Tibial nerve (tissue), 4 donors: Measurements from ENCODE around the gene SUMF1.

Source experiments
- EP300 ChIP-seq, 2 donors: sonication (generic); formaldehyde crosslinking; IDR thresholded peaks; one replicate each; pipeline ENCODE4 v1.6.1; 2017; ENCODE audit warnings: antibody characterized with exemption in 2 of 2, mild to moderate bottlenecking in 1 of 2
- POLR2A ChIP-seq, 2 donors: fragments of 450-650 bp; IDR thresholded peaks; one replicate each; pipeline ENCODE4 v1.6.1; 2017; ENCODE audit warnings: antibody characterized with exemption in 2 of 2, mild to moderate bottlenecking in 2 of 2, moderate library complexity in 2 of 2
- TF ChIP-seq, protein P1 (sequence below), 5 experiments: fragments of 200-600 bp in 3 of 5; fragments of 450-650 bp in 2 of 5; sonication (generic) in 3 of 5; IDR thresholded peaks; one replicate each; pipeline ENCODE4 v1.5.1; 2016 to 2019; ENCODE audit warnings: antibody characterized with exemption in 5 of 5, mild to moderate bottlenecking in 3 of 5, moderate library complexity in 2 of 5

DNA sequence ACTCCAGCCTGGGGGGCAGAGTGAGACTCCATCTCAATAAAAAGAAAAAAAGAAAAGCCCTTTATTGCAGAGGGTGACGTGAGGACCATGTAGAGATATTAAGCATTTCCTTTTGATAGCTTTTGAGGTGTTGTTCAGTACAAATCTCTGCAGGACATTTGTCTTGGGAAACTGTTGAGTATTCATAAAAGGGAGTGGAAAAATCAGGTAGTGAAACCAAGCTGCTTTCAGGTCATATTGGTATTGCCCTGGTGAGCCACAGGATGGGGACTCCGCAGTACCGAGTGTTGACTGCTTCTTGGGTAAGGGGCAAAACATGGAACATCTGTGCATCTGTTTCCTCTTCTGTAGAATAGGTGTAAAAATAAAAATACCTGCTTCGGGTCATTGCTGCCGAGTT, 36.0 kb upstream of the SUMF1 start:
- TF ChIP-seq, protein P1, sequence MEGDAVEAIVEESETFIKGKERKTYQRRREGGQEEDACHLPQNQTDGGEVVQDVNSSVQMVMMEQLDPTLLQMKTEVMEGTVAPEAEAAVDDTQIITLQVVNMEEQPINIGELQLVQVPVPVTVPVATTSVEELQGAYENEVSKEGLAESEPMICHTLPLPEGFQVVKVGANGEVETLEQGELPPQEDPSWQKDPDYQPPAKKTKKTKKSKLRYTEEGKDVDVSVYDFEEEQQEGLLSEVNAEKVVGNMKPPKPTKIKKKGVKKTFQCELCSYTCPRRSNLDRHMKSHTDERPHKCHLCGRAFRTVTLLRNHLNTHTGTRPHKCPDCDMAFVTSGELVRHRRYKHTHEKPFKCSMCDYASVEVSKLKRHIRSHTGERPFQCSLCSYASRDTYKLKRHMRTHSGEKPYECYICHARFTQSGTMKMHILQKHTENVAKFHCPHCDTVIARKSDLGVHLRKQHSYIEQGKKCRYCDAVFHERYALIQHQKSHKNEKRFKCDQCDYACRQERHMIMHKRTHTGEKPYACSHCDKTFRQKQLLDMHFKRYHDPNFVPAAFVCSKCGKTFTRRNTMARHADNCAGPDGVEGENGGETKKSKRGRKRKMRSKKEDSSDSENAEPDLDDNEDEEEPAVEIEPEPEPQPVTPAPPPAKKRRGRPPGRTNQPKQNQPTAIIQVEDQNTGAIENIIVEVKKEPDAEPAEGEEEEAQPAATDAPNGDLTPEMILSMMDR (IDR thresholded peaks at IDR 0.05), result no peak
- no peak for TF ChIP-seq POLR2A (IDR thresholded peaks at IDR 0.05)
- TF ChIP-seq EP300 (IDR thresholded peaks at IDR 0.05), result no peak
